H9 (cell line): Measurements from ENCODE around the gene HTRA3. TPM values are rescaled to one million over a fixed set of nuclear protein-coding genes. Genes with fewer than 3 reads are reported as not detected.

Source experiments
- DNase-seq: peaks from one replicate; pipeline ENCODE4 v3.0.0-alpha.2; 2017
- H2AFZ ChIP-seq: one replicate; pipeline ENCODE4 v1.6.1; 2013; ENCODE audit warnings: mild to moderate bottlenecking, low read length, control low read depth, moderate library complexity
- H2AK5ac ChIP-seq: 2 replicates; pipeline ENCODE4 v1.6.1; 2013; ENCODE audit warnings: low read length, control low read depth, mixed read lengths; ENCODE audit not compliant: insufficient read length
- H2BK120ac ChIP-seq: one replicate; pipeline ENCODE4 v1.6.1; 2013; ENCODE audit warnings: low read depth, mild to moderate bottlenecking, low read length, control low read depth, inconsistent platforms; ENCODE audit not compliant: poor library complexity, severe bottlenecking
- H2BK12ac ChIP-seq: 2 replicates; pipeline ENCODE4 v1.6.1; 2013; ENCODE audit warnings: low read length, control low read depth, mixed read lengths, low read depth; ENCODE audit not compliant: insufficient read length
- H2BK15ac ChIP-seq: 2 replicates; pipeline ENCODE4 v1.6.1; 2013; ENCODE audit warnings: low read depth, low read length, control low read depth
- H2BK20ac ChIP-seq: one replicate; pipeline ENCODE4 v1.6.1; 2013; ENCODE audit warnings: low read depth, mild to moderate bottlenecking, low read length, control low read depth, inconsistent platforms; ENCODE audit not compliant: poor library complexity, severe bottlenecking
- H2BK5ac ChIP-seq: 2 replicates; pipeline ENCODE4 v1.6.1; 2013; ENCODE audit warnings: low read length, control low read depth, mixed read lengths; ENCODE audit not compliant: insufficient read length
- H3K14ac ChIP-seq: 2 replicates; pipeline ENCODE4 v1.6.1; 2013; ENCODE audit warnings: low read length, control low read depth; ENCODE audit not compliant: insufficient read depth
- H3K18ac ChIP-seq: 2 replicates; pipeline ENCODE4 v1.6.1; 2013; ENCODE audit warnings: low read depth, mild to moderate bottlenecking, mixed read lengths, low read length, control low read depth; ENCODE audit not compliant: insufficient read length
- H3K23ac ChIP-seq: 2 replicates; pipeline ENCODE4 v1.6.1; 2013; ENCODE audit warnings: low read length, control low read depth, mixed read lengths, low read depth; ENCODE audit not compliant: insufficient read length
- H3K23me2 ChIP-seq: 2 replicates; pipeline ENCODE4 v1.6.1; 2013; ENCODE audit warnings: low read depth, mild to moderate bottlenecking, mixed read lengths, low read length, control low read depth; ENCODE audit not compliant: insufficient read length, poor library complexity, severe bottlenecking
- H3K27ac ChIP-seq: 2 replicates; pipeline ENCODE4 v1.5.1; 2013; ENCODE audit warnings: low read length, control low read depth, mixed read lengths, low read depth; ENCODE audit not compliant: insufficient read length
- H3K27me3 ChIP-seq: 2 replicates; pipeline ENCODE4 v1.6.1; 2013; ENCODE audit warnings: low read length, control low read depth, inconsistent platforms; ENCODE audit not compliant: insufficient read depth
- H3K4ac ChIP-seq: 2 replicates; pipeline ENCODE4 v1.6.1; 2013; ENCODE audit warnings: low read depth, mild to moderate bottlenecking, control low read depth, inconsistent platforms, low read length, moderate library complexity
- H3K4me1 ChIP-seq: 2 replicates; pipeline ENCODE4 v1.6.1; 2013; ENCODE audit warnings: low read length, control low read depth, inconsistent platforms; ENCODE audit not compliant: insufficient read depth
- H3K4me2 ChIP-seq: 2 replicates; pipeline ENCODE4 v1.6.1; 2013; ENCODE audit warnings: low read length, control low read depth, mixed read lengths; ENCODE audit not compliant: insufficient read length, insufficient read depth
- H3K56ac ChIP-seq: 2 replicates; pipeline ENCODE4 v1.6.1; 2013; ENCODE audit warnings: low read depth, mild to moderate bottlenecking, mixed read lengths, low read length, control low read depth; ENCODE audit not compliant: insufficient read length
- H3K79me1 ChIP-seq: 2 replicates; pipeline ENCODE4 v1.6.1; 2013; ENCODE audit warnings: low read depth, mild to moderate bottlenecking, moderate library complexity, low read length, control low read depth, inconsistent platforms; ENCODE audit not compliant: insufficient read depth, poor library complexity, severe bottlenecking
- H3K79me2 ChIP-seq: 2 replicates; pipeline ENCODE4 v1.6.1; 2013; ENCODE audit warnings: low read length, control low read depth, inconsistent platforms; ENCODE audit not compliant: insufficient read depth
- H3K9ac ChIP-seq: 2 replicates; pipeline ENCODE4 v1.6.1; 2013; ENCODE audit warnings: low read length, control low read depth, mixed read lengths; ENCODE audit not compliant: insufficient read length; ENCODE audit errors: extremely low read depth
- H3K9me3 ChIP-seq: one replicate; pipeline ENCODE4 v1.6.1; 2013; ENCODE audit warnings: low read depth, low read length, inconsistent platforms; ENCODE audit not compliant: control insufficient read depth
- H3T11ph ChIP-seq: one replicate; pipeline ENCODE4 v1.6.1; 2013; ENCODE audit warnings: mild to moderate bottlenecking, low read length, control low read depth, inconsistent platforms
- H4K20me1 ChIP-seq: one replicate; pipeline ENCODE4 v1.6.1; 2013; ENCODE audit not compliant: control insufficient read depth, insufficient read length, insufficient read depth
- H4K5ac ChIP-seq: 2 replicates; pipeline ENCODE4 v1.6.1; 2013; ENCODE audit warnings: low read depth, mild to moderate bottlenecking, mixed read lengths, low read length, control low read depth; ENCODE audit not compliant: insufficient read length
- H4K8ac ChIP-seq: replicated peaks from 2 replicates; pipeline ENCODE4 v1.6.1; 2013; ENCODE audit warnings: low read length, control low read depth, mixed read lengths, low read depth; ENCODE audit not compliant: insufficient read length
- H4K91ac ChIP-seq: 2 replicates; pipeline ENCODE4 v1.6.1; 2013; ENCODE audit warnings: low read depth, mild to moderate bottlenecking, moderate library complexity, mixed read lengths, low read length, control low read depth; ENCODE audit not compliant: insufficient read length
- H3K27ac Mint-ChIP-seq, 3 experiments: 2 replicates in 2 of 3; 3 replicates in 1 of 3; pipeline ENCODE4 v1.8.0; 2020 to 2021; ENCODE audit warnings: mixed read lengths in 3 of 3, mild to moderate bottlenecking in 1 of 3, moderate library complexity in 1 of 3
- H3K27me3 Mint-ChIP-seq: 2 replicates; pipeline ENCODE4 v1.8.0; 2021; ENCODE audit warnings: low read depth, mild to moderate bottlenecking, moderate library complexity, mixed read lengths
- H3K36me3 Mint-ChIP-seq, 3 experiments: 2 replicates in 2 of 3; 3 replicates in 1 of 3; pipeline ENCODE4 v1.8.0; 2020 to 2021; ENCODE audit warnings: low read depth in 3 of 3, mixed read lengths in 3 of 3; ENCODE audit not compliant: insufficient read depth in 1 of 3
- H3K4me1 Mint-ChIP-seq, 2 experiments: 2 replicates each; pipeline ENCODE4 v1.8.0; 2020; ENCODE audit warnings: mixed read lengths in 2 of 2
- H3K4me3 Mint-ChIP-seq, 2 experiments: 2 replicates in 1 of 2; 3 replicates in 1 of 2; pipeline ENCODE4 v1.8.0; 2020 to 2021; ENCODE audit warnings: mild to moderate bottlenecking in 2 of 2, mixed read lengths in 2 of 2, moderate library complexity in 1 of 2
- H3K9me3 Mint-ChIP-seq, 2 experiments: 2 replicates in 1 of 2; 3 replicates in 1 of 2; pipeline ENCODE4 v1.8.0; 2020; ENCODE audit warnings: mild to moderate bottlenecking in 2 of 2, mixed read lengths in 2 of 2, moderate library complexity in 1 of 2
- CTCF ChIP-seq: fragments of 200-600 bp; sonication (generic); conservative IDR thresholded peaks from 3 replicates; pipeline ENCODE4 v1.8.0; 2021; ENCODE audit warnings: antibody characterized with exemption, mild to moderate bottlenecking
- WGBS: extraction: QIAGEN DNeasy Blood & Tissue Kit; methylation state at CpG from one replicate; pipeline ENCODE4 v1.1.7; 2013; ENCODE audit warnings: missing lambda C conversion rate, low lambda C conversion rate, mixed read lengths; ENCODE audit not compliant: insufficient read length; ENCODE audit errors: extremely low coverage; 5-methylcytosine and 5-hydroxymethylcytosine counted together
- total RNA-seq: library from RNA; stranded (reverse); gene quantifications from 2 replicates; pipeline ENCODE4 v1.2.1, GENCODE V29; 2021

HTRA3 gene
- total RNA-seq, 1 experiment from 2014 or later = 3.0 TPM

- Mint-ChIP-seq H3K9me3 (no peaks in the 10 kb centered on the region), H3K27me3 (peaks cover 1% of the 10 kb centered on the region), H3K27ac (no peak overlapping the region), H3K4me3 (no peak overlapping the region; a peak in 1 of 5 replicates), H3K36me3 (no peaks in the 10 kb centered on the region; a peak in 1 of 7 replicates), H3K4me1 (no peaks in the 10 kb centered on the region)
- Histone ChIP-seq H3K79me2 (no peaks in the 10 kb centered on the region), H2BK120ac (no peak overlapping the region), H3T11ph (no peak overlapping the region), H3K27me3 (no peaks in the 10 kb centered on the region), H3K23ac (no peak overlapping the region), H3K27ac (no peak overlapping the region), H3K18ac (no peak overlapping the region), H2BK12ac (no peak overlapping the region), H3K4ac (no peak overlapping the region), H3K4me2 (no peak overlapping the region), H3K79me1 (no peaks in the 10 kb centered on the region), H3K14ac (no peak overlapping the region), H3K9ac (no peak overlapping the region), H4K8ac (no peak overlapping the region), H3K9me3 (no peaks in the 10 kb centered on the region), H2AK5ac (no peak overlapping the region), H4K91ac (no peak overlapping the region), H2BK5ac (no peak overlapping the region), H2BK20ac (no peak overlapping the region), H3K23me2 (no peaks in the 10 kb centered on the region), H3K56ac (no peak overlapping the region), H4K20me1 (peaks cover 3% of the 10 kb centered on the region), H3K4me1 (no peaks in the 10 kb centered on the region), H2BK15ac (no peak overlapping the region), H2AFZ (no peak overlapping the region), H4K5ac (no peak overlapping the region)
- no peak for DNase-seq
- TF ChIP-seq CTCF = no peak
- WGBS = no CpG with 5 or more reads among the region's 18 CpGs
Observed at GRCh38 chr4:8287343-8288280, 18.1 kb downstream of the HTRA3 start.
